GM18499 (cell line): ENCODE measurements around the gene CDK17.

ENCODE experiments used
- ATAC-seq: cut with Tn5 transposase; IDR thresholded peaks from one replicate; pipeline ENCODE4 v1.9.1; 2021; ENCODE audit warnings: moderate number of reproducible peaks; ENCODE audit not compliant: insufficient read depth, unreplicated experiment

CDK17 gene

DNA sequence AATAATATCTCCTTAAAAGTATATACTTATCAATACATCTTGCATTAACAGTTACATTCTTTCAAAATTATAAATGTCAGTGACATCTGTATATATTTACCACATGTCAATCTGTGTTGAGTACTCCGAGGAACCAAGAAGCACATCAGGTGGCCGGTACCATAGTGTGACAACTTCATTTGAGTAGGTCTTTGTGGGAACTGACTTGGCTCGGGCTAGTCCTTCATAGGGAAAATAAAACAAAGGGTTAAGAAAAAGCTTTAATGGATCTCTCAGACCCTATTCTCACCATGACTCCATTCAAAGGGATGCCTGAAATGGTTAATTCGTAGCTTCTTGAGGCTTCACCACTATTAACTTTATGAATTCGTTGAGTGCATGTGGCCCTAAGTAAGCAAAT, 111.2 kb downstream of the CDK17 start:
- no peak for ATAC-seq

DNA sequence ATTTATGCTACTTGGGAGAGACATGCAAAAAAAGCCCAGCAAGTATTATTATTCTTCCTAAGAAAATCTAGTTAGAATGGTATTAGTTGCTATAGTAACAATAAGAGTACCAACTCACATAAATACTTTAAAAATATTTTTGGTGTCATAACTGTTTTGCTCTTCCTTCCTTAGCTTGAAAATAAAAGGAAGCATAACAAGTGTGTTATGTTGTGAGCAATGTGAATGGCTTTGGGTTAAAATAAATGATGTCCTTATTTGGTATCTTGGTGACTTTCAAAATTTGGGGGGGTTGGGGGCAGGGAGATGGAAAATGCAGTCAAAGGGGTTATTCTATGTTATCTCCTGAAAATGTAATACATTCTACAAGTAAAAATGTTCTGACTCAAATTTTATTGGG, 115.1 kb downstream of the CDK17 start:
- ATAC-seq, result no peak

DNA sequence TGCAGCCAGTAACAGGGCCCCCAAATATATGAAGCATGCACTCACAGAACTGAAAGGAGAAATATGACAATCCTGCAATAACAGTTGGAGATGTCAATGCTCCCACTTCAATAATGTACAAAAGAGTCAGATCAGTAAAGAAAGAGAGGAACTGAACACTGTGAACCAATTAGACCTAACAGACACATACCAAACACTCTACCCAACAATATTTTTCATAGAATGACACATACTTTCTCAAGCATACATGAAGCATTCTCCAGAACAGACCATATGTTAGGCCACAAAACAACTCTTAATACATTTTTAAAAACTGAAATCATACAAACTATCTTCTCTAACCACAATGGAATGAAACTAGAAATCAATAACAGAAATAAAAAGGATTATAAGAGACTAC, 125.9 kb downstream of the CDK17 start:
- no peak for ATAC-seq

DNA sequence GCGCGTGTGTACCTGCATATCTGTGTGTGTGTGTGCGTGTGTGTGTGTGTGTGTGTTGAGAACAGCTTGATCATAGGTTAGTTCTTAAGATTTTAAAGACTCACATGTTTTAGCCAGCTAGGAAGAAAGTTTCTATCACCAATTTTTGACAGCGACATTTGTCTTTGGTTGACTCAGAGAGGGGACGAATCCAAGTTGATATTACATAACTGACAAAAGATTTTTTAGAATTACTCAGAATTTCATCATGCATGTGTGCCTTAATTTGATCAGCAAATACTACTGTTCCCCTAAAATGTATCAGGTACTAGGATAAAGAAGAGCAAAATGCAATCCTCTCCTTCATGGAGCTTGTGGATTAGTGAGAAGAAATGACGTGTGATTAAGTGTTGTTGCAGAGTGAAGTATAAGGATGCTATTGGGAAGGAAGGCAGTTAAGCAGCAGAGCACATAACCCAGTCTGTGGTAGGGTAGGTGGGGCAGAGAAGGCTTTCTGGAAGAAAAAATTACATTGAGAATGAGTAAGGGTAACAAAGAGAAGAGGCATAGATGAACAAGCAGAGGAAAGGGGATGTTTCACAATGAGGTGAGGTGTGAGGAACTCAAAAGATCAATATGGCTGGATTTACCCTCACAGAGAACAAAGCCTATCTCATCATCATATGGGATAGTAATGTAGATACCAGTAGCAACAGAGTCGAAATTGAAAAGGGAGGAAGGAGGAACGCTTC, 128.6 kb downstream of the CDK17 start:
- ATAC-seq, result no peak

DNA sequence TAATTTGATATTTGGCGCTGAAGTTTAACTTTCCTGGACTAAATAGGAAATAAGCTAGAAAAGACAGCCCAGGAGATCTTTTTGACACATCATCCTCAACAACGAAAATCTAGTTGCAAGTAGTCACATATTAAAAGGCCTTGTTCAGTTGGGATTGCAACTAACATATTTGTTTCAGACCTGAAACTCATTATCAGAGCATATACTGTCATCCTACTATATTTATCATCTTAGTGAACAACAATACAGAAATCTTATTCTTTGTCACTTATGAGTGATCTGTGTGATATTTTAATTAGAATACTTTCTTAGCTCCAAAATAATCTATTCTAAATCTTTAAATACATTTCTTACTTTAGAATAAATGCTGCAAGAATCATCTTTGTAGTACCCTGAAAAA, 134.0 kb downstream of the CDK17 start:
- ATAC-seq, result no peak

DNA sequence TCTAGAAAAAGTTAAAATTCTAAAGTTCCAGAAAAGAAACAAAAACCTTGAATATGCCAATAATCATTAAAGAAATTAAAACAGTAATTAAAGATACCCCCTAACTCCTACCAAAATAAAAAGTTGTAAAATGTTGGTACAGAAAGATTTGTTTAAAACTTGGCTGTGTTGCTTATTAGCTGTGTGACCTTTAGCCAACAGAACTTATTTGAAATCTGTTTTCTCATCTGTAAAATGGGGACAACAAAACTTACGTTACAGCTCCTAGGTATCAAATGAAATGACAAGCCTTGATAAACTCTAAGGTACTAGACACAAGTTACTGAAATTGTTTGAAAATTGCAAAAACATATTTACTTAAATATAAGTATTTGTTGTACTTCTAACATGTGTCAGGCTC, 134.4 kb downstream of the CDK17 start:
- no peak for ATAC-seq

DNA sequence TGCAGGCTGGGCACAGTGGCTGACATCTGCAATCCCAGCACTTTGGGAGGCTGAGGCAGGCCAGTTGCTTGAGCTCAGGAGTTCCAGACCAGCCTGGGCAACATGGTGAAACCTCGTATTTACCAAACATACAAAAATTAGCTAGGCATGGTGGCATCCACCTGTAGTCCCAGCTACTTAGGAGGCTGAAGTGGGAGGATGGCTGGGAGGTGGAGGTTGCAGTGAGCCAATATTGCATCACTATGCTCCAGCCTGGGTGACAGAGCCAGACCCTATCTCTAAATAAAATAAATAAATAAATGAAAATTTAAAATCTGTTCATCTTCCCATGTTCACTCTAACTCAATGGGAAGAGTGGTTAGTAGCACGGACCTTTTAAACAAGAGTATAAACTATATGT, 134.8 kb downstream of the CDK17 start:
- ATAC-seq, result no peak

DNA sequence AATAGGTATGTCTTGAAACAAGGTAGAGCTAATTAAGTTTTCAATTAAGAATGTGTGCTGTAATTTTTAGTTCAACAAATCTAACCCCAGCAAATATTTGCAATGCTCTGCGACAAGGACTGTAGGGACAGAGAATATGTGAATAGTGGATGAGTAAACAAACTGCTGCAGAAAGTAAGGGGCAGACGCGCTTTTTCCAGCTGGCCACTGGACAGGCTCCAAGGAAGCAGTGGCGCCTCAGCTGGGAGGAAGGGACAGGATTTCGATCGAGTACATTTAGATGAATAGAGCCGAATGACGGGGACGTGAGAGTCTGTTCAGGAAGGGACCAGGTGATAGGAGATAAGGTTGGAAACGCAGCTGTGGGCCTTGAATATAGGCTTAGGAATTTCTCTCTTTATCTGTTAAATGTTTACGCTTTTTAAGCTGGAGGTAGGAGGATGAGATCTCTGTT, 136.8 kb downstream of the CDK17 start:
- ATAC-seq, result no peak

DNA sequence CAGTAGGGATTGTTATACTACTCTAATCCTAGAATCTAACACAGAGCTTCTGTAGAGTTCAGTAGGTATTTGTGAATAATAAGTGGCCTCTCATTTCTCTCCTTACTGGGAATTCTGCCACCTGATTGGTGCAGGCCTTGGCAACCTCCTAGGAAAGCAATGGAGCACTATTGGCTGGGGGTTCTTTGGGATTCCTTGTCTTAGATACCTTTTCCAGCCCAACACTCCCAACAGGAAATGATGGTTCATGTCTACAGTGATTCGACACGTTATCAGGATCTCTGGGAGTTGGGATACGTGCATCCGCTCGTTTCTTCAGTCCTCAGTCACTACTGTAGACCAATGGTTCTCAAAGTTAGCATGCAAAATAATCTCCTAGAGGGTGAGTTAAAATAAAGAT, 138.7 kb downstream of the CDK17 start:
- ATAC-seq, result no peak

DNA sequence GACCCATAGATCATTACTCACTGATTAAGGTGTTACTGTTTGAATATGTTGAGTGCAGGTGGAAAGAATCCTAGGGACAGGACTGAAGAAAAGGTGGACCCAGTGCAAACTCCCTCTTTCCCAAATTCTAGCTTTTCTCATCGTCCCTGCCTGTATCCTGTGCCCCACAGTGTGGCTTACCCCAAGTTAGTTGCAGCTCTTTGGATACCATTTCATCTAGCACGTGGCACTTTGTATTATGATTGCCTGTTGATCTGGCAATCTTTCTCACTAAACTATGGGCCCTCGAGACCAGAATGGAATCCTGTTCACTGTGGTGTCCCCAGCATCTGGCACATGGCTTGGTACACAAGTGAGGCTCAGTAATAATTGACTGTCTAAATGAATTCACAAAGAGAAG, 139.6 kb downstream of the CDK17 start:
- no peak for ATAC-seq

DNA sequence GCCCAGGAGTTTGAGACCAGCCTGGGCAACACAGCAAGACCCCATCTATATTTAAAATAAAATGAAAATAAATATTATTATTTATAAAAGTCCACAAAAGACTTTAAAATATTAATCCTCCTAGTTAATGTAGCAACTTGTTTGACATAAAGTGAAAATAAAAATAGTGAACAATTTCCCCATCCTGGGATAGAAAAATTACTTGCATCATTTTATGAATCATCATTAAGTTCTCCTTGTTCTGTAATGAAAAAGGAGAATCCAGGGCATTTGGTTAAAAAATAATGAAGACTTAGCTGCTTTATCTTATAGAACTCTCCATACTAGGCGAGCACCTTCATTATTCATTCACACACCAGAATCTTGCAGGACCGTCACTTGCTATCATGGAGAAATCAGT, 140.0 kb downstream of the CDK17 start:
- no peak for ATAC-seq

DNA sequence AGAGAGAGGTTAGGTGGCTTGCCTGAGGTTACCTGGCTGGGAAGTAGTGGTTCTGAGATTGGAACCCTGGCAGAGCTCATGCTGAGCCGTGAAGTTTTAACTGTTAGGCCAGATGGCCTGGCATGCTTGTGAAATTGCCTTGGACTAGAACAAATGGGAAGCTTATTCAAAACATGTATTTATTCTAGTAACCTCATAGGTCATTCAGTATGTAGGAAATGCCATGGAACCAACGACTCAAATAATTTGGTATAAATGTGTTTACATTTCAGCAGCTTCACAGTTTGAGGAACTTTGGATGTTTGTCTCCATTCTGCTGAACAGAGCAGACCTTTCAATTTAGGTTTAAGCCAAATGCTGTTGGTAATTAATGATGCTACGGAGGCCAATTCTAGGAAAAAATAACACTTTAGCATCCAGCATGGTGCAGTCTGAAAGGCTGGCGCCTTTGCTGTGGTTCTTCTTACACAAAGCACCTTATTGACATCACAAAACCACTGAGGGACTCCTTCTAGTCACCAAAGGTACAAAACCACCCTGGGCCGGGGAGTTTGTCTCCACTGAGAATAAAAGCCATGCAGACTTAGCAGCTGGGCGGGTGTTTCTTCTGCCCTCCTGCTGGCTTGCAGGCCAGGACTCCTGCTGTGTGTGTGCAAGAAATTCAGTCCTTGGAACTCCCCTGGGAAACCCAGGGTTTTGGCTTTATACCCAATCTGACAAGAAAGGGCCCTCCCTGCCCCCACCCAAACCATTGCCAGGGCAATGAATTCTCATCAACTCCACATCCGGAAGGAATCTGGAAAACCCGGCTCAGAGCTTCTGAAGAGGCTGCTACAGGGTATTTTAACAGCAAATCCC, 141.9 kb downstream of the CDK17 start:
- no peak for ATAC-seq

DNA sequence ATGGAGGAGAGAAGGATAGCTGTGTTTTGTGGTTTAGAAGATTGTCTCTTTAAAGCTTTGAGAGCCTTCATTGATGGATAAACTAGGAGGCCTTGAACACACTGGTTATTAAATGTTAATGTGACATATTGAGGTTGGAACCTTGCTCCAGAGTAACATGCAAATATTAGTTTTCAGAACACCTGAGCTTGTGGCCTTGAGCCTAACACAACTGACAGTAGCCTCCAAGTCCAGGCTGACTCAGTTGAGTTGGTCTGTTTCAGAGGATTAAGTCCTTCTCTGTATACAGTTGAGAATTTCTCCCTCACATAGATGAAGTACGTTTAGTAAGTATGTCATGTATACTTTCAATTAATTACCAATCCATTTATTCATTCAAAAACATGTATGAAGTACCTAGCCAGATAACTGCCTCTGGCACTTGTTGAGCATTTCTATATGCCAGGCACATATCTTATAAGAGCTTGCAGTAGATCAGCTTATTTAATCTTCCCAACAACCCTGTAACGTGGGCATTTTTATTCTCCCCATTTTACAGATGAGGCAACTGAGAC, 142.6 kb downstream of the CDK17 start:
- ATAC-seq, result no peak

DNA sequence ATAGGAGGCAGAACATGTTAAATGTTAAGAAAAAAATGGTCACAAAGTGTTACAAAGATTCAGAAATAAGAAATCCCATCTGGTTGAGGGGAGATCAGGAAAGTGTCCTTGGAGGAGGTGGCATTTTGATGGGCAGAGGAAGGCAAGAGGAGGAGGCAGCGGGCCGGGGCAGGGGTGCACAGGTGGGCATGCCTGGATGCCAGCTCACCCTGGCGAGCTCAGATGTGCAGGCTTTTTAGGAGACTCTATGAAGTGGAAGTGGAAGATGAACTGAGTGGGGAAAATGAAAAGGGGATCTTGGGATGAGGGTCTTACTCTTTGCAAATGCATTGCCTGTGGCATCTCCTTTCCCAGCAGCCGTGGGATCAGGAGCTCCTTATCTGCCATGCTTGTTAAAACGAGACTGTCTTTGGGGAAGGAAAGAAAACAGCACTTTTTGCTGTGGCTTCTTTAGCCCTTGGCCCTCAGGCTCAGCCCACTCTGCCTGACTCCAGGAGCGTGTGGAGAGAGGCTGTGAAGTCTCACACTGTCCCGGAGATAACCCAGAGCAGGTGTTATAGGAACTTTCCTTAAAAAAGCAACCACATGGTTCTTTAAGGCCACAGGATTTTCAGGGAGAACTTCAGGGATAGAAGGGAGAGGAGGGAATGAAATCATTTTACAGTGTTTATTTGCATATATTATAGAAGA, 143.4 kb downstream of the CDK17 start:
- ATAC-seq, result no peak

DNA sequence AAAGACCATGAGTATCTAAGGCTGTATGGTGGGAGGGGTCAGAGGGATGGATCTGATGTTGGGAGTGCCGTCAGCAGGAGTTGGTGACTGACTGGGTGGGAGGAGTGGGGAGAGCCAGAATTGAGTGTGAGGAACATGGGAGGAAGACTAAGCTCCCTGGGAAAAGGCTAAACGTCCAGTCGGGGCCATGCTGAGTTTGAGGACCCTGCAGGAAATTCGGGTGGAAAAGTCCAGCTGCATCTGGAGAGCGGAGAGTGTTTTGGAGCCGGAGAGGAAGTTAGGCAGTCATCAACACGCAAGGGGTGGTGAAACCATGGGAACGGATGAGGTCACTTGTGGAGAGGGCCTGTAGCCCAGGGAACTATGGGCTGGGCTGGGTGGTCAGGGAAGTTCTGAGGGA, 145.2 kb downstream of the CDK17 start:
- ATAC-seq, result no peak

DNA sequence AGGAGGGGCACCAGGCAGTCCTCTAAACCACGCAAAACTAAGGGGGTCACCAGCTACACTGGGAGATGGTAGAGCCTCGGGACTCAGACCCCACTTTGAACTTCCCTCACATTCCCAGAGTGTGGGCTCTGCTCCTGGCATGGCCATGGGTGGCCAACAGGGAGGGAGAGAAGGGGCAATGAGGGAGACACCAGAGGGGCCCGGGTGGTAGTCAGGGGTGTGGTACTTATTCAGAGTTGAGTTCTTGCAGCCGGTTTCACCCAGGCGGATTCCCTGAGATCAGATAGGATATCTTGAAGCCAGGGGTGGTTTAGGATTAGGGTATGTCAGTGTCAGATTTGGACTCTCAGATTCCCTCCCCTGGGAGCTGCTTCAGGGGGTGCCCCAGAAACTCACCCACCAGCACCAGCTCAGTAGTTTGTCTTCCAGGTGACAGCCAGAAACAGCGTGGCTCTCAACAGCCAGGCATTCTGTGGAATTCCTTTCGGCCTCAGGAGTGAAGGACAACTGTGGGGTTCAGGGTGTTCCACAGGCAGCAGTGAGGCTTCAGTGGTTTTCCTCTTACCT, 150.0 kb downstream of the CDK17 start:
- ATAC-seq, result no peak

DNA sequence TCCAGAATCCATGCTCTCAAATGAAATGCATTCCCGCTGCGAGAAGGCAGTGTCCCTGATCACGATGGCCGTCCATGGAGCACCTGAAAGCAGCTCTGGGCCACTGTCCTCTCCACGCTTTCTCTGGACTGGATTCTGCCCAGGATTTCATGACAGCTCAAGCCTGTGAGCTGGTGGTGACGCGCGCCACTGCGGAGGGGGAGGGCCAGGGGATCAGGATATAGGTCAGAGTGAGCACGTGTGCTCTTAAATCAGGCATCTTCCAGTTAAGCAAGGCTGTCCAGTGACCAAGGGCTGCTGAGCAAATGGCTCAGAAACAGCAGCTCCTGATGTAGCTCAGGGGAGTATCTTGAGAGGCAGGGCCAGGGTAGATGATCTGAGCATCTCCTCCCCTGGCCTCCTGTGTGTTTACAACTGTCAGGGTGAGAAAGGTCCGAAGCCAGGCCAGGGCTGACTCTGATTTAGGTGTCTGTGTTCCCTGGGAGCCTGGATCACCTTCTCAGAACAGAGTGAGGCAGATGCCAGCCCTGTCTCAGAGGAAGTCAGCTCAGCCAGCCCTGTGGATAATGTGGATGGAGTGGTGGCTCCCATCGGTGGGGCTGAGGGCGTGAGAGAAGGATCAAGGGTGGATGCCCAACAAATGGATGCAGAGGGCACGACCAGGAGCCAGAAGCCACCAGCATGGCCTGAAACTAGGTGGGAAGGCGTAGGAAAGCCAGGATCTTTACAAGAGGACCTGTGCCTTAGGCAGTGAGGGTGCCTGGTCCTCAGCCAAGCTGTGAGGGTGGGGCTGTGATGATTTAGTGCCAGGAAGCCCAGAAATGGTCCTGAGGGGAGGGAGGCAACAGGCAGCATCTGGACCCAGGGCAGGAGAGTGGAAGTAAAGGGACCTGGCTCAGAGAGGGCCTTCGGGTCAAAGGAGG, 150.8 kb downstream of the CDK17 start:
- no peak for ATAC-seq

DNA sequence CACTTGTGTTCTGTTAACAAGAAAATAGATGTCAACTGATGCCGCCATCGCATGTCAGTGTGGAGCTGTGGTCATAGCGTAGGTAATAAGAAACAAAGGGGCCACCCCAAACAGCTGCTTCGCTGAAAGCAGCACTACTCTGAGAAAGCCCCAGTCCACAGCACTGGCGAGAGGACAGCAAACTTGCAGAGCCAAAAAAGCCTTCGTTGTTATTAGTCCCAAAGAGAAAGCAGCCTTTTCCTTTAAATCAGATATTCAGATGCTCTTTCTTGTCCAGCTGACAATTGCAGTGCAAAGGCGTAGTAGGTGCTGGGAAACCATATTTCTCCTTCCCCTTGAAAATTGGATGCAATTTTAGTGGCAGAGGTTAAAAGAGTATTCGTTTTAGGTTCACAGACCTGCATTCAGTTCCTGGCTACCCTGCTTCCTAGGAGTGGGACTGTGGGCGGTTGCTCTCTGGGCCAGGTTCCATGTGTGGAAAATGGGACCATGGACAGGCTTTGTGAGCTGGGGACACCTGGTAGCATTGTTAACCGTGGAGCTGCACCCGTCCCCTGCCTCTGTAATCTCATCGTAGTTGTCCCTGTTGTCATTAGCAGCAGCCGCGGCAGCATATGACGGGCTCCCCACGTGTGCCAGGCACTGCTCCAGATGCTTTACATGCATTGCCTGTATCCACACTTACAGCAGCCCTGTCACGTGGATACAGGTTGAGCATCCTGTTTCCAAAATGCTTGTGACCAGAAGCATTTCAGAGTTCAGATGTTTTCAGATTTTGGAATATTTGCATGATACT, 151.9 kb downstream of the CDK17 start:
- no peak for ATAC-seq

DNA sequence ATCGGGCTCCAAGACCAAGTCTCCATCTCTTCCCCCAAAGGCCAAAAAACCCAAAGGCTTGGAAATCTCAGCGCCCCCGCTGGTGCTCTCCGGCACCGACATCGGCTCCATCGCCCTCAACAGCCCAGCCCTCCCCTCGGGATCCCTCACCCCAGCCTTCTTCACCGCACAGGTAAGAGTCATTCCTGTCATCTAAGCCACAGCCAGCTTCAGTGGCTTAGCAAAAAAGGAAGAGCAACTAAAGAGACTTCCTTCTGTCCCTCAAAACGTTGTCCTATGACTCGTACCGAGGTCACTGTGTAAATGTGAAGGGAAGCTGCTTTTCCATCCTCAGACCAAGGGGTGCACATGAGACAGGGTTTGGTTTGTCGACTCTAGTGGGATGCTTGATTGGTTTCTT, 152.7 kb downstream of the CDK17 start:
- no peak for ATAC-seq
